Measurements from ENCODE around the gene SPACA4. TPM values are rescaled to one million over a fixed set of nuclear protein-coding genes. Genes with fewer than 3 reads are reported as not detected.

SPACA4 gene
- polyA plus RNA-seq, 1 experiment: not detected

- CTCF ChIA-PET: interaction anchor here (0.7 to 1.2 kb wide), 3 partner anchors 10 to 31 kb away, joined by 3 to 5 read pairs (median 4); no protein-coding TSS in a partner anchor
- H3K27me3 ChIP-seq (ENCODE audit: control insufficient read depth, insufficient read depth, low read length): no peaks in the 10 kb centered on the region
Measured at GRCh38 chr19:48618916-48619691, 12.6 kb downstream of the SPACA4 start, which contains the start of the genes RPL18 and SPHK2. RPL18 (minus strand) TSS chr19:48619178; CDS start chr19:48619143, 35 bp downstream. SPHK2 (plus strand) TSS chr19:48619506; CDS start chr19:48620515, 1,009 bp downstream.

GRCh38 chr19:48619692-48620585, 13.4 kb downstream of the SPACA4 start:
- ChIA-PET CTCF (interaction anchor here (1.2 kb wide), 1 partner anchor 11 kb away, joined by 4 read pairs; no protein-coding TSS in a partner anchor), POLR2A (interaction anchor here (0.6 to 1.6 kb wide), 17 partner anchors 8 to 373 kb away, joined by 3 to 25 read pairs (median 5); partner anchors contain the start of genes CA11, DBP, GYS1 and RUVBL2)
- peak overlapping the region; percentile 82 for H3K27ac ChIP-seq (ENCODE audit: low read depth, low read length)
- peak overlapping the region; percentile 75 for H3K4me3 ChIP-seq (ENCODE audit: low read depth, low read length)
- TF ChIP-seq CTCF (IDR thresholded peaks at IDR 0.05; ENCODE audit: low read depth, low read length): peak; percentile 4; the same call in 1 of the 2 replicates
- no peak for DNase-seq (ENCODE audit: low read depth, low spot score)
- no peaks in the 10 kb centered on the region for H3K27me3 ChIP-seq (ENCODE audit: control insufficient read depth, insufficient read depth, low read length)
- H3K9me3 ChIP-seq (ENCODE audit: control insufficient read depth, insufficient read depth, low read length): no peaks in the 10 kb centered on the region; the same call in 1 of the 2 replicates

More at GRCh38 chr19:48618916-48619691, 12.6 kb downstream of the SPACA4 start, which contains the start of the genes RPL18 and SPHK2:
- H3K27ac ChIP-seq (ENCODE audit: low read depth, low read length): peak within 1 kb of the TSS; percentile 86
- TF ChIP-seq CTCF (IDR thresholded peaks at IDR 0.05; ENCODE audit: low read depth, low read length): no peak
- POLR2A ChIA-PET: interaction anchor here (0.5 to 1.6 kb wide), 25 partner anchors 9 to 598 kb away, joined by 3 to 25 read pairs (median 5); partner anchors contain the start of genes CA11, DBP, GYS1 and RUVBL2
- peak; percentile 100 for DNase-seq (ENCODE audit: low read depth, low spot score)
- no peaks in the 10 kb centered on the region; the same call in 1 of the 2 replicates for H3K9me3 ChIP-seq (ENCODE audit: control insufficient read depth, insufficient read depth, low read length)
- peak within 1 kb of the TSS; percentile 97 for H3K4me3 ChIP-seq (ENCODE audit: low read depth, low read length)

- Histone ChIP-seq H3K27ac (ENCODE audit: low read depth, low read length) (peak overlapping the region; percentile 58), H3K9me3 (ENCODE audit: control insufficient read depth, insufficient read depth, low read length) (no peaks in the 10 kb centered on the region; the same call in 1 of the 2 replicates), H3K4me3 (ENCODE audit: low read depth, low read length) (peak overlapping the region; percentile 55), H3K27me3 (ENCODE audit: control insufficient read depth, insufficient read depth, low read length) (no peaks in the 10 kb centered on the region)
- ChIA-PET CTCF (interaction anchor here (1.1 kb wide), 1 partner anchor 370 kb away, joined by 3 read pairs; the partner anchor contains the start of gene RUVBL2), POLR2A (interaction anchor here (0.7 to 1.3 kb wide), 4 partner anchors 9 to 183 kb away, joined by 3 to 8 read pairs (median 5); no protein-coding TSS in a partner anchor)
- DNase-seq (ENCODE audit: low read depth, low spot score): no peak
- no peak for TF ChIP-seq CTCF (IDR thresholded peaks at IDR 0.05; ENCODE audit: low read depth, low read length)
Measured at GRCh38 chr19:48623556-48624066, 17.1 kb downstream of the SPACA4 start.

- DNase-seq (ENCODE audit: low read depth, low spot score): peak; percentile 95
- CTCF ChIA-PET: interaction anchor here (1.1 kb wide), 1 partner anchor 369 kb away, joined by 3 read pairs; the partner anchor contains the start of gene RUVBL2
- TF ChIP-seq CTCF (IDR thresholded peaks at IDR 0.05; ENCODE audit: low read depth, low read length): no peak
- POLR2A ChIA-PET: interaction anchor here (0.7 to 1.3 kb wide), 4 partner anchors 9 to 183 kb away, joined by 3 to 8 read pairs (median 5); no protein-coding TSS in a partner anchor
- H3K9me3 ChIP-seq (ENCODE audit: control insufficient read depth, insufficient read depth, low read length): no peaks in the 10 kb centered on the region; the same call in 1 of the 2 replicates
- H3K27me3 ChIP-seq (ENCODE audit: control insufficient read depth, insufficient read depth, low read length): no peaks in the 10 kb centered on the region
- peak overlapping the region; percentile 68 for H3K4me3 ChIP-seq (ENCODE audit: low read depth, low read length)
- H3K27ac ChIP-seq (ENCODE audit: low read depth, low read length): peak overlapping the region; percentile 58
Measured at GRCh38 chr19:48624067-48624594, 17.6 kb downstream of the SPACA4 start.
